HG02973 (cell line): ENCODE data around the gene WDFY4.

Source experiments
- ATAC-seq: cut with Tn5 transposase; IDR thresholded peaks from one replicate; pipeline ENCODE4 v1.9.1; 2021; ENCODE audit warnings: moderate library complexity; ENCODE audit not compliant: unreplicated experiment

The WDFY4 gene

GRCh38 chr10:48965460-48965859, 280.8 kb downstream of the WDFY4 start:
- ATAC-seq: no peak

GRCh38 chr10:48968036-48968435, 283.4 kb downstream of the WDFY4 start:
- ATAC-seq: no peak

- ATAC-seq: no peak
Observed at GRCh38 chr10:48970046-48970445, 285.4 kb downstream of the WDFY4 start.

GRCh38 chr10:48970654-48971053, 286.0 kb downstream of the WDFY4 start:
- ATAC-seq: no peak

- ATAC-seq: no peak
Observed at GRCh38 chr10:48973065-48973464, 288.4 kb downstream of the WDFY4 start.

GRCh38 chr10:48974510-48975156, 290.0 kb downstream of the WDFY4 start:
- ATAC-seq: no peak

- no peak for ATAC-seq
Observed at GRCh38 chr10:48976196-48976595, 291.5 kb downstream of the WDFY4 start.

GRCh38 chr10:48978318-48978717, 293.6 kb downstream of the WDFY4 start:
- ATAC-seq: no peak

- ATAC-seq: no peak
Observed at GRCh38 chr10:48981310-48981907, 296.7 kb downstream of the WDFY4 start.

- ATAC-seq: no peak
Observed at GRCh38 chr10:48982584-48982983, 297.9 kb downstream of the WDFY4 start.

- ATAC-seq: no peak
Observed at GRCh38 chr10:48983648-48984351, 299.1 kb downstream of the WDFY4 start.

- ATAC-seq: no peak
Observed at GRCh38 chr10:48985621-48986158, 301.0 kb downstream of the WDFY4 start.

GRCh38 chr10:48990226-48990625, 305.6 kb downstream of the WDFY4 start:
- ATAC-seq: no peak

GRCh38 chr10:48993627-48994026, 309.0 kb downstream of the WDFY4 start:
- no peak for ATAC-seq

- no peak for ATAC-seq
Observed at GRCh38 chr10:48996329-48996728, 311.7 kb downstream of the WDFY4 start.

- ATAC-seq: no peak
Observed at GRCh38 chr10:48999346-48999745, 314.7 kb downstream of the WDFY4 start.

- no peak for ATAC-seq
Observed at GRCh38 chr10:49000437-49001398, 316.0 kb downstream of the WDFY4 start.

GRCh38 chr10:49001402-49001801, 316.7 kb downstream of the WDFY4 start:
- no peak for ATAC-seq

GRCh38 chr10:49001870-49002672, 317.4 kb downstream of the WDFY4 start:
- no peak for ATAC-seq

GRCh38 chr10:49005270-49005669, 320.6 kb downstream of the WDFY4 start:
- no peak for ATAC-seq
